Measurements from ENCODE around the gene HFM1. TPM values are rescaled to one million over a fixed set of nuclear protein-coding genes. Genes with fewer than 3 reads are reported as not detected.

HFM1 gene
- total RNA-seq, 2 donors from 2014 or later = 4.6 to 5.9 TPM

DNA sequence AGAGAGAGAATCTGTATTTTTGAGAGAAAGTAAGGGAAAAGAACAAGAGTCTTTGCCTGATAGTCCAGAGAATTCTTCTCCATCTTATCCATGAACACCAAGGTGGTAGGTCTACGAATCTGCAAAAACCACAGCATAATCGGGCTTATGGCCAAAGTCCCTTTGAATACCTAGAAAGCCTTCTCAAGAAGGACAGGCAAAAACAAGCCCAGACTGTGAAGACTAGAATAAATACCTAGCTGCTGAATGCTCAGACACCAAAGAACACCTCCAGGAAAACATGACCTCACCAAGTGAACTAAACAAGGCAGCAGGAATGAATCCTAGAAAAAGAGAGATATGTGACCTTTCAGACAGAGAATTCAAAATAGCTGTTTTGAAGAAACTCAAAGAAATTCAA lies 79.2 kb downstream of the HFM1 start:
- Histone ChIP-seq H3K27me3 (ENCODE audit: control insufficient read depth, insufficient read depth, low read length, poor library complexity, severe bottlenecking) (no peaks in the 10 kb centered on the region), H3K4me3 (ENCODE audit: low read length) (no peak overlapping the region), H3K9me3 (ENCODE audit: control insufficient read depth, low read length) (no peaks in the 10 kb centered on the region), H3K9ac (ENCODE audit: extremely low read depth, low read length, poor library complexity, severe bottlenecking) (no peak overlapping the region), H3K4me1 (ENCODE audit: control insufficient read depth, insufficient read depth, low read length) (no peaks in the 10 kb centered on the region), H3K36me3 (ENCODE audit: control insufficient read depth, insufficient read depth, low read length) (no peaks in the 10 kb centered on the region), H3K27ac (ENCODE audit: low read depth, low read length) (no peak overlapping the region)
- H3K4me3 Mint-ChIP-seq = no peak overlapping the region
- 89 to 100% methylated on average over 1 to 2 of the region's 2 CpGs for WGBS, 2 experiments (ENCODE audit: insufficient coverage in 1 of 2, insufficient read length in 1 of 2)
- H3K36me3 Mint-ChIP-seq (ENCODE audit: low read depth) = peaks cover 22% of the 10 kb centered on the region
- H3K27ac Mint-ChIP-seq = no peak overlapping the region
- H3K27me3 Mint-ChIP-seq (ENCODE audit: insufficient read depth) = no peaks in the 10 kb centered on the region
- peaks cover 2% of the 10 kb centered on the region for H3K9me3 Mint-ChIP-seq
- no peak for TF ChIP-seq CTCF (conservative IDR thresholded peaks at IDR 0.05)
- no peaks in the 10 kb centered on the region for H3K4me1 Mint-ChIP-seq
- DNase-seq = no peak

- H3K4me3 Mint-ChIP-seq = no peak overlapping the region
- TF ChIP-seq CTCF (conservative IDR thresholded peaks at IDR 0.05) = no peak
Observed at GRCh38 chr1:91314643-91315042, 90.0 kb downstream of the HFM1 start.

DNA sequence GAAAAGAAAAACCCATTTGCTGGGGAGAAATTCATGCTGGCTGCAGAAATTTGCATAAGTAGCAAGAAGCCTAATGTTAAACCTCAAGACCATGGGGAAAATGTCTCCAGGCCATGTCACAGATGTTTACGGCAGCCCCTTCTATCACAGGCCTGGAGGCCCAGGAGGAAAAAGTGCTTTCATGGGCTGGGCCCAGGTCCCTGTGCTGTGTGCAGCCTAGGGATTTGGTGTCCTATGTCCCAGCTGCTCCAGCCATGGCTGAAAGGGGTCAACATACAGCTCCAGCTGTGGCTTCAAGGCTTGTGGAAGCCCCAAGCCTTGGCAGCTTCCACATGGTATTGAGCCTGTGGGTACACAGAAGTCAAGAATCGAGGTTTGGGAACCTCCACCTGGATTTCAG lies 93.0 kb downstream of the HFM1 start:
- Histone ChIP-seq H3K4me3 (ENCODE audit: low read length) (no peak overlapping the region), H3K27me3 (ENCODE audit: control insufficient read depth, insufficient read depth, low read length, poor library complexity, severe bottlenecking) (no peaks in the 10 kb centered on the region), H3K9me3 (ENCODE audit: control insufficient read depth, low read length) (peaks cover 26% of the 10 kb centered on the region), H3K4me1 (ENCODE audit: control insufficient read depth, insufficient read depth, low read length) (no peaks in the 10 kb centered on the region), H3K36me3 (ENCODE audit: control insufficient read depth, insufficient read depth, low read length) (peaks cover 3% of the 10 kb centered on the region), H3K9ac (ENCODE audit: extremely low read depth, low read length, poor library complexity, severe bottlenecking) (no peak overlapping the region), H3K27ac (ENCODE audit: low read depth, low read length) (no peak overlapping the region)
- H3K27me3 Mint-ChIP-seq (ENCODE audit: insufficient read depth) = no peaks in the 10 kb centered on the region
- peaks cover 48% of the 10 kb centered on the region for H3K9me3 Mint-ChIP-seq
- H3K4me1 Mint-ChIP-seq = no peaks in the 10 kb centered on the region
- no peak for DNase-seq
- no peak overlapping the region for H3K4me3 Mint-ChIP-seq
- 90 to 93% methylated on average over 1 to 2 of the region's 2 CpGs for WGBS, 2 experiments (ENCODE audit: insufficient coverage in 1 of 2, insufficient read length in 1 of 2)
- H3K36me3 Mint-ChIP-seq (ENCODE audit: low read depth) = peaks cover 36% of the 10 kb centered on the region
- no peak for TF ChIP-seq CTCF (conservative IDR thresholded peaks at IDR 0.05)
- no peak overlapping the region for H3K27ac Mint-ChIP-seq

More at GRCh38 chr1:91314643-91315042, 90.0 kb downstream of the HFM1 start:
- WGBS, 2 experiments (ENCODE audit: insufficient coverage in 1 of 2, insufficient read length in 1 of 2) = 89 to 100% methylated on average over 1 to 2 of the region's 2 CpGs
- peaks cover 32% of the 10 kb centered on the region for H3K9me3 Mint-ChIP-seq
- no peaks in the 10 kb centered on the region for H3K4me1 Mint-ChIP-seq
- Histone ChIP-seq H3K4me3 (ENCODE audit: low read length) (no peak overlapping the region), H3K9me3 (ENCODE audit: control insufficient read depth, low read length) (peaks cover 13% of the 10 kb centered on the region), H3K4me1 (ENCODE audit: control insufficient read depth, insufficient read depth, low read length) (no peaks in the 10 kb centered on the region), H3K9ac (ENCODE audit: extremely low read depth, low read length, poor library complexity, severe bottlenecking) (no peak overlapping the region), H3K27me3 (ENCODE audit: control insufficient read depth, insufficient read depth, low read length, poor library complexity, severe bottlenecking) (no peaks in the 10 kb centered on the region), H3K27ac (ENCODE audit: low read depth, low read length) (no peak overlapping the region), H3K36me3 (ENCODE audit: control insufficient read depth, insufficient read depth, low read length) (peaks cover 3% of the 10 kb centered on the region)
- H3K27me3 Mint-ChIP-seq (ENCODE audit: insufficient read depth) = no peaks in the 10 kb centered on the region
- H3K36me3 Mint-ChIP-seq (ENCODE audit: low read depth) = peaks cover 28% of the 10 kb centered on the region
- DNase-seq = no peak
- no peak overlapping the region for H3K27ac Mint-ChIP-seq

Measured in endodermal cell (in vitro differentiated cells).